Stomach (tissue), 4 donors: ENCODE data around the gene TRABD2B.

ENCODE experiments used
- CTCF ChIP-seq, 7 experiments: fragments of 450-650 bp in 4 of 7; fragments of 200-600 bp in 3 of 7; sonication (generic) in 3 of 7; IDR thresholded peaks; one replicate each; pipeline ENCODE4 v1.5.1; 2016 to 2019; ENCODE audit warnings: antibody characterized with exemption in 7 of 7, control low read depth in 2 of 7, mild to moderate bottlenecking in 1 of 7
- EP300 ChIP-seq: sonication (generic); formaldehyde crosslinking; IDR thresholded peaks from one replicate; pipeline ENCODE4 v1.6.1; 2017; ENCODE audit warnings: antibody characterized with exemption
- POLR2A ChIP-seq, 4 donors: fragments of 450-650 bp; IDR thresholded peaks; one replicate each; pipeline ENCODE4 v1.6.1; 2016; ENCODE audit warnings: antibody characterized with exemption in 4 of 4, control low read depth in 2 of 4, mild to moderate bottlenecking in 1 of 4, moderate library complexity in 1 of 4
- POLR2AphosphoS5 ChIP-seq, 3 donors: sonication (generic); formaldehyde crosslinking; IDR thresholded peaks; one replicate each; pipeline ENCODE4 v1.6.1; 2016; ENCODE audit warnings: antibody characterized with exemption in 3 of 3

- TF ChIP-seq CTCF (IDR thresholded peaks at IDR 0.05) (no peak), POLR2A (IDR thresholded peaks at IDR 0.05) (no peak), EP300 (no peak), POLR2AphosphoS5 (IDR thresholded peaks at IDR 0.05) (no peak)
Observed at GRCh38 chr1:48003741-48004531, 6.8 kb upstream of the TRABD2B start.
